Parathyroid adenoma (tissue), 2 donors: ENCODE data around the gene SYPL1.

Experiments
- H2AFZ ChIP-seq: fragments of 300-600 bp; sonication (generic); one replicate; pipeline ENCODE4 v1.7.0; 2017; ENCODE audit warnings: antibody characterized with exemption, mild to moderate bottlenecking
- H3K27ac ChIP-seq: fragments of 300-600 bp; sonication (generic); one replicate; pipeline ENCODE4 v1.7.0; 2017
- H3K27me3 ChIP-seq: fragments of 300-600 bp; sonication (generic); one replicate; pipeline ENCODE4 v1.7.0; 2017; ENCODE audit warnings: low read length; ENCODE audit not compliant: control insufficient read depth, insufficient read depth
- H3K36me3 ChIP-seq: fragments of 300-600 bp; sonication (generic); one replicate; pipeline ENCODE4 v1.7.0; 2017; ENCODE audit warnings: low read length; ENCODE audit not compliant: control insufficient read depth, insufficient read depth
- H3K4me1 ChIP-seq: fragments of 300-600 bp; sonication (generic); one replicate; pipeline ENCODE4 v1.7.0; 2017; ENCODE audit warnings: control low read depth
- H3K4me2 ChIP-seq: fragments of 300-600 bp; sonication (generic); one replicate; pipeline ENCODE4 v1.7.0; 2017; ENCODE audit warnings: low read length
- H3K4me3 ChIP-seq: fragments of 300-600 bp; sonication (generic); one replicate; pipeline ENCODE4 v1.7.0; 2017; ENCODE audit warnings: low read depth, low read length
- H3K79me2 ChIP-seq: fragments of 300-600 bp; sonication (generic); one replicate; pipeline ENCODE4 v1.7.0; 2017; ENCODE audit warnings: control low read depth
- H3K9ac ChIP-seq: fragments of 300-600 bp; sonication (generic); one replicate; pipeline ENCODE4 v1.7.0; 2017; ENCODE audit warnings: mild to moderate bottlenecking
- H3K9me3 ChIP-seq: fragments of 300-600 bp; sonication (generic); one replicate; pipeline ENCODE4 v1.7.0; 2017; ENCODE audit warnings: low read length; ENCODE audit not compliant: control insufficient read depth
- CTCF ChIP-seq: fragments of 300-600 bp; sonication (generic); IDR thresholded peaks from one replicate; pipeline ENCODE4 v1.7.0; 2017; ENCODE audit warnings: antibody characterized with exemption, mild to moderate bottlenecking
- donor health status: primary hyperparathyroidism.

The SYPL1 gene

GRCh38 chr7:106068986-106069385 is 43.1 kb downstream of the SYPL1 start:
- Histone ChIP-seq H3K79me2 (no peaks in the 10 kb centered on the region), H3K4me1 (peaks cover 65% of the 10 kb centered on the region), H2AFZ (peak overlapping the region; percentile 6), H3K4me3 (no peak overlapping the region), H3K36me3 (no peaks in the 10 kb centered on the region), H3K27me3 (no peaks in the 10 kb centered on the region), H3K4me2 (no peak overlapping the region), H3K27ac (peak overlapping the region; percentile 47), H3K9me3 (no peaks in the 10 kb centered on the region), H3K9ac (no peak overlapping the region)
- TF ChIP-seq CTCF, result no peak

- no peak for TF ChIP-seq CTCF
- H3K36me3 ChIP-seq, result no peaks in the 10 kb centered on the region
- peak overlapping the region; percentile 6 for H2AFZ ChIP-seq
- no peak overlapping the region for H3K4me2 ChIP-seq
- no peak overlapping the region for H3K9ac ChIP-seq
- peak overlapping the region; percentile 47 for H3K27ac ChIP-seq
- H3K9me3 ChIP-seq, result no peaks in the 10 kb centered on the region
- no peaks in the 10 kb centered on the region for H3K79me2 ChIP-seq
- peaks cover 64% of the 10 kb centered on the region for H3K4me1 ChIP-seq
- no peaks in the 10 kb centered on the region for H3K27me3 ChIP-seq
- no peak overlapping the region for H3K4me3 ChIP-seq
These were observed 43.6 kb downstream of the SYPL1 start for GRCh38 chr7:106068538-106068961.

- no peak overlapping the region for H3K9ac ChIP-seq
- no peak overlapping the region for H3K4me2 ChIP-seq
- TF ChIP-seq CTCF, result no peak
- H3K9me3 ChIP-seq, result no peaks in the 10 kb centered on the region
- H2AFZ ChIP-seq, result no peak overlapping the region
- no peaks in the 10 kb centered on the region for H3K36me3 ChIP-seq
- H3K79me2 ChIP-seq, result no peaks in the 10 kb centered on the region
- no peaks in the 10 kb centered on the region for H3K27me3 ChIP-seq
- H3K4me3 ChIP-seq, result no peak overlapping the region
- peaks cover 56% of the 10 kb centered on the region for H3K4me1 ChIP-seq
- no peak overlapping the region for H3K27ac ChIP-seq
These were observed 44.4 kb downstream of the SYPL1 start for GRCh38 chr7:106067678-106068077.

GRCh38 chr7:106065575-106066500 is 46.3 kb downstream of the SYPL1 start:
- no peaks in the 10 kb centered on the region for H3K9me3 ChIP-seq
- H3K4me2 ChIP-seq, result peak overlapping the region; percentile 50
- peak overlapping the region; percentile 19 for H3K4me3 ChIP-seq
- no peaks in the 10 kb centered on the region for H3K36me3 ChIP-seq
- peaks cover 41% of the 10 kb centered on the region for H3K4me1 ChIP-seq
- TF ChIP-seq CTCF, result no peak
- peak overlapping the region; percentile 88 for H3K27ac ChIP-seq
- H3K9ac ChIP-seq, result no peak overlapping the region
- H3K27me3 ChIP-seq, result no peaks in the 10 kb centered on the region
- peak overlapping the region; percentile 90 for H2AFZ ChIP-seq
- H3K79me2 ChIP-seq, result no peaks in the 10 kb centered on the region
